Islet of Langerhans (tissue), 1 donor: ENCODE results near the gene TUBB1.
"Not testable (repeated sequence)": the region's sequence is repeated elsewhere in the genome, so short reads cannot be mapped to it uniquely, and the experiment has no call there.

Source experiments
- FAIRE-seq: peaks from one replicate; lab custom pipeline; 2011; peaks lifted over from hg19 to GRCh38; lab: Jason Lieb, UNC

TUBB1 gene

GRCh38 chr20:59022754-59023153, 3.5 kb downstream of the TUBB1 start:
- FAIRE-seq: no peak

DNA sequence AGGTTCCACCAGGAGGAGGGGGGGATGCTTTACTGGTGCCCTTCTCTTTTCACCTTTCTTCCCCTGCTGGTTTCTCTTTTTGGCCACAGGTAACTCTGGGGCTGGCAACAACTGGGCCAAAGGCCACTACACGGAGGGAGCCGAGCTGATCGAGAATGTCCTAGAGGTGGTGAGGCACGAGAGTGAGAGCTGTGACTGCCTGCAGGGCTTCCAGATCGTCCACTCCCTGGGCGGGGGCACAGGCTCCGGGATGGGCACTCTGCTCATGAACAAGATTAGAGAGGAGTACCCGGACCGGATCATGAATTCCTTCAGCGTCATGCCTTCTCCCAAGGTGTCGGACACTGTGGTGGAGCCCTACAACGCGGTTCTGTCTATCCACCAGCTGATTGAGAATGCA, 4.4 kb downstream of the TUBB1 start:
- no peak for FAIRE-seq

DNA sequence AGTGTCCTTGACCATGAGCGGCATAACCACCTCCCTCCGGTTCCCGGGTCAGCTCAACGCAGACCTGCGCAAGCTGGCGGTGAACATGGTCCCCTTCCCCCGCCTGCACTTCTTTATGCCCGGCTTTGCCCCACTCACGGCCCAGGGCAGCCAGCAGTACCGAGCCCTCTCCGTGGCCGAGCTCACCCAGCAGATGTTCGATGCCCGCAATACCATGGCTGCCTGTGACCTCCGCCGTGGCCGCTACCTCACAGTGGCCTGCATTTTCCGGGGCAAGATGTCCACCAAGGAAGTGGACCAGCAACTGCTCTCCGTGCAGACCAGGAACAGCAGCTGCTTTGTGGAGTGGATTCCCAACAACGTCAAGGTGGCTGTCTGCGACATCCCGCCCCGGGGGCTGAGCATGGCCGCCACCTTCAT, 4.9 kb downstream of the TUBB1 start:
- FAIRE-seq: no peak

DNA sequence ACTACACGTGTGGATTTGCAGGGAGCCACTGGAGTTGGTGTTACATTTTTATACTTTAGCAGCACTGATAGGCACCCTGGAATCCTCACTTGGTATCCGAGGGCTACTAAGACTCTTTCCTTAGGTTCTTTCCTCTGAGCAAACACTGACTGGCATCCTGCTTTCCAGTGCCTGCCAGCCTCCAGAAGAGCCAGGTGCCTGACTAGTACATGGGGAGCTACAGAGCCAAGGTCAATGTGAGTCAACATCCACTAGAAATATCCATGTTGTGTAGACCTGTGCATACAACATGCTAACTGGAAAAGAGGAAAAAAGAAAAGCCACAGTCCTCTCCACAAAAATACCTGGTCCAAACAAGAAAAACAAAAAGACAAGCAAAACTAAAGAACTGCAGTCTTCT, 5.9 kb downstream of the TUBB1 start:
- FAIRE-seq: no peak

- no peak for FAIRE-seq
Measured at GRCh38 chr20:59025511-59025910, 6.3 kb downstream of the TUBB1 start.

- FAIRE-seq: no peak
Measured at GRCh38 chr20:59026904-59027740, 7.9 kb downstream of the TUBB1 start.

GRCh38 chr20:59027741-59028320, 8.6 kb downstream of the TUBB1 start:
- no peak for FAIRE-seq

GRCh38 chr20:59028812-59029211, 9.6 kb downstream of the TUBB1 start:
- FAIRE-seq: peak; percentile 36

GRCh38 chr20:59030911-59031563, 11.8 kb downstream of the TUBB1 start:
- no peak for FAIRE-seq

- FAIRE-seq: no peak
Measured at GRCh38 chr20:59031564-59032022, 12.4 kb downstream of the TUBB1 start.

GRCh38 chr20:59032023-59032712, 12.9 kb downstream of the TUBB1 start, which contains the start of gene ATP5F1E:
TSS of gene ATP5F1E (minus strand) at chr20:59032335. CDS start at chr20:59032251, 84 bp downstream.
- no peak for FAIRE-seq

GRCh38 chr20:59032713-59033059, 13.5 kb downstream of the TUBB1 start:
- FAIRE-seq: no peak

DNA sequence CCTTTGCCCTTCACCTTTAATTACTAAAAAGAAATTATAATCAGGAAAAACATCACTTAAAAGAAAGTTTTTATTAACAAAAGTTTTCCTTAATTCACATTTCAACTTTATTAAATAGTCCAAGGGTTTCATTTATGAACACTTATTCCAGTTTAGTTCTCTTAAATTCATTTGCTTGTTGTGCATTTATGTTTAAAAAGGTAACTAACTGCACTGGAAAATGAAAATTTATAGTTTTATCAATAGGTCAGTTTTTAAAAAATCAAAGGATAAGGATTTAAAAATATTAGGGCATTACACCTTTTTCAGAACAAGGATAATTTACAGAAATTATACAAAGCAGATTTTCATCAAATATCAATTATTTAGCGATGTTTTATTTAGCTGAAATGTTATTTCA, 13.9 kb downstream of the TUBB1 start:
- peak; percentile 33 for FAIRE-seq

DNA sequence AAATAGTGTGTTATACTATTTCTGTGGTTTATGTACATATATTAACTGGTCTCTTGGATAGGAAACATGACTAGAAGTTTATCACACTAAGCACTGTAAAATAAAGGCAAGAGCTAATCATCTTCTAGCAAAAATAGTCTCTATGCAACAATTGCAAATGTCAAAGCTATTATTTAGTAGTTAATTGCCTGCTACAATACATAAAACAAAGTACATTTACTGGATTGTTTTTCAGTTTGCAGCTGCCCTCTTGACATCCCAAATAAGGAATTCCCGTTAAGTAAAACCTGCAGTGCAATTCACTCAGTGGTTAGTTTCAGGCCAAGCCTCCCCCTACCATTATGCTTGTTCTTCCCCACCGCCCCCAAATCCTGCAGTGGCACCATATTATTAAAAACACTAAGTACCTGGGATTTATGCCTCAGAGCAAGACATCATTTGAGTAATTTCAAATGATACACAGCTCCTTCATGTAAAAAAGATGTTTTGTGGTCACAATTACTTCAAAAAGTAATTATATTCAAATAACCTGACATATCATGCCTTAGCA, 14.5 kb downstream of the TUBB1 start:
- FAIRE-seq: no peak

DNA sequence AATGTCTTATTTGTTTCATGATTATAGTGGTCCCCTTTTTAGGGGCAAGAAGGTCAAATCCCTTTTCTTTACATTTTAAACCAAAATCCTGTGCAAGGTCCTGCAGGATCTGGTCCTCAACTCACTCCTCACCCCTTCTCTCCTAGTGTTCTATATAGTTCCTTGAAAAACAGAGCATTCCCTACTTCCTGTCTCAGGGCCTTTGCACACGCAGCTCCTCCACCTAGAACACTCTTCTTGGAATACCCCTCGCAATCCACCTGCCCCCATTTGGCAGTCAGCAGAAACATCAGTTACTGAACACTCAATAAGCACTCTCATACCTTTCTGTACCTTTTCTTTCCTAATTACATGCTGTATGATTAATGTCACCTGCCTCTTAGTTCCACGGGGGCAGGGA, 16.2 kb downstream of the TUBB1 start:
- FAIRE-seq: no peak

DNA sequence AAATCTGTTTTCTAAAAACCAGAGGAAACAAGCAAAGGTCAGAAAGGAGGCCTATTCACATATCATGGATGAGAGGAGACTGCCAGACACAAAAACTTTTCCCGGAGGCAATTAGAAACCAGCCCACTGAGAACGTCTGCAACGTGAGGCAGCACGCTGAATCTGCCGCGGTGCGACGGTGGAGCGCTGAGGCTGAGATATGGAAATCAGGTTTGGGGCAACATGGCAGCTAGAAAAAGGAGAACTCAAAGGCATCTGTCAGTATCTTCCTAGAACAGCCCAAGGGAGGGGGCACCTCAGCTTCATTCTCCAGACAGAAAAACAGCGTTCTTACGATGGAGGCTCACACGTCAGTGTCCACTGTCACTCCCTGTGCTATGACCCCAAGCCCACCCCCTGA, 18.2 kb downstream of the TUBB1 start:
- FAIRE-seq: no peak

DNA sequence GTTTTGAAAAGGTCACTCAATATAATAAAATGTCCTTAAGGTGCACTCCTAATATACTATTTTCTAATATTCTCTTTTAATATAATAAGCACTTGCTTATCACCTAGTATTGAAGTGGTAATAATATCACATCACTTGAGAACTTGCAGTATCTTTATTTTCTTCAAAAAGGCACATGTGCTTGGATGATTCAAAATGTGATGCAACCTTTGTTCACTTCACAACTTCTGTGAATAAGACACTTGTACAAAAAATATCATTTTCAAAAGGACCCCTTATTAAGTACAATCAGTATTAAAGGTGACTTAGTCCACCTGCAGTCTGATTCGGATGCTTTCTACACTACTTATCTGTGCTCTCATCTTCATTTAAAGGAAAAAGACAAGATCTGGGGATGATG, 20.0 kb downstream of the TUBB1 start:
- no peak for FAIRE-seq

GRCh38 chr20:59040667-59041066, 21.4 kb downstream of the TUBB1 start:
- no peak for FAIRE-seq

GRCh38 chr20:59041487-59041886, 22.3 kb downstream of the TUBB1 start:
- FAIRE-seq: not testable (repeated sequence)

GRCh38 chr20:59042151-59042795, 23.0 kb downstream of the TUBB1 start, which contains the start of gene PRELID3B:
TSS of gene PRELID3B (minus strand) at chr20:59042786. CDS start at chr20:59042730, 56 bp downstream.
- FAIRE-seq: no peak

DNA sequence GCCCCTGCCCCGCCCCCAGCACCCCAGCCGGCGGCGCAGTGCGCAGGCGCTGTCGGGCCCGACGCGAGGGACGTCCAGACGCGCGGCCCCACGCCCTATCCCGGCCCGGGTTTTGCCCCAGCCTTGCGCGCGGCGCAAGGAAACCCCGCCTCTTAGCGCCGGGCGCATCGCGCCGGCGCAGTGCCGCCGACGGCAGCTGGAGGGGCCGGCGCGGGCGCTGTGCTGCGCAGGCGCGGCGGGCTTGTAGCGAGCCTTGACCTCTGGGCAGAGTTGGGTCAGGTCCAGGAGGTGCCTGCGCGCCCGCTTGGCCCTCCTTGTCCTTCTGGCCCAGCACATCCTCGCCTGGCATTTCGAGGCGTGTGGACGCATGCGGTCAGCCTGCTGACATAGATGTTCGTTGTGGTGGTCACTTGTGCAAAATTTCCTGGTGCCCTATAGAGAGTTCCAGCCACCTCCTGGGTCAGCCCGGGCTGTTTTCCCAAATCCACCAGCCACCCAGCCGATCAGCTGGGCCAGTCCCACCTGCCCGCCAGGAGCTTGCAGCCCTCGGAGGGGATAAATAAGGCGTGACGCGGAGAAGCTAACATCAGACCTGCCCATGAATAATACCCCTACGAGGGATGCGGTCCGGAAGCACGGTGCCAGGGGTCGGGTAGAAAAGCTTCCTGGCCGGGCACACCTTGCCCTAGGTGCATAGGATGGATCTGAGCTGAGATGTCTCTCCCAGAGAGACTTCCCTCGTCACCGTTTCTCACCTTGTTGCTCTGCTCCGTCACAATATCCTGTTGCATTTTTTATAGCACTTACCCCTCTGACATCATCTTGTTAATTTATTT, 23.8 kb downstream of the TUBB1 start:
- no peak for FAIRE-seq
